ENCODE measurements around the gene NOL4L. TPM values are rescaled to one million over a fixed set of nuclear protein-coding genes. Genes with fewer than 3 reads are reported as not detected.

NOL4L gene
- total RNA-seq, 1 experiment from 2014 or later = 31.7 TPM

GRCh38 chr20:32567384-32568178, 17.6 kb downstream of the NOL4L start:
- Histone ChIP-seq H3K79me2 (ENCODE audit: insufficient read depth, low read length) (no peaks in the 10 kb centered on the region), H3K4ac (ENCODE audit: low read depth, low read length) (no peak overlapping the region), H3K9ac (ENCODE audit: extremely low read depth, insufficient read length, low read length) (no peak overlapping the region), H3K56ac (ENCODE audit: insufficient read length, low read depth, low read length) (no peak overlapping the region), H2BK5ac (ENCODE audit: insufficient read length, low read length) (no peak overlapping the region), H2AK5ac (ENCODE audit: insufficient read length, low read length) (no peak overlapping the region), H3K79me1 (ENCODE audit: insufficient read depth, low read depth, low read length, poor library complexity, severe bottlenecking) (no peaks in the 10 kb centered on the region), H3K27me3 (ENCODE audit: insufficient read depth, low read length) (no peaks in the 10 kb centered on the region), H4K5ac (ENCODE audit: insufficient read length, low read depth, low read length) (no peak overlapping the region), H3K18ac (ENCODE audit: insufficient read length, low read depth, low read length) (no peak overlapping the region), H3K9me3 (ENCODE audit: control insufficient read depth, low read depth, low read length) (no peaks in the 10 kb centered on the region), H3K14ac (ENCODE audit: insufficient read depth, low read length) (no peak overlapping the region), H4K20me1 (ENCODE audit: control insufficient read depth, insufficient read depth, insufficient read length) (peaks cover 2% of the 10 kb centered on the region), H2BK12ac (ENCODE audit: insufficient read length, low read depth, low read length) (no peak overlapping the region), H3K4me1 (ENCODE audit: insufficient read depth, low read length) (no peaks in the 10 kb centered on the region), H4K91ac (ENCODE audit: insufficient read length, low read depth, low read length) (no peak overlapping the region), H4K8ac (replicated peaks; ENCODE audit: insufficient read length, low read depth, low read length) (no peak overlapping the region), H3T11ph (ENCODE audit: low read length) (no peak overlapping the region), H3K27ac (ENCODE audit: insufficient read length, low read depth, low read length) (no peak overlapping the region), H2BK15ac (ENCODE audit: low read depth, low read length) (no peak overlapping the region), H3K23ac (ENCODE audit: insufficient read length, low read depth, low read length) (no peak overlapping the region), H3K4me2 (ENCODE audit: insufficient read depth, insufficient read length, low read length) (no peak overlapping the region), H2AFZ (ENCODE audit: low read length) (no peak overlapping the region), H3K23me2 (ENCODE audit: insufficient read length, low read depth, low read length, poor library complexity, severe bottlenecking) (no peaks in the 10 kb centered on the region), H2BK120ac (ENCODE audit: low read depth, low read length, poor library complexity, severe bottlenecking) (no peak overlapping the region), H2BK20ac (ENCODE audit: low read depth, low read length, poor library complexity, severe bottlenecking) (no peak overlapping the region)
- H3K27me3 Mint-ChIP-seq (ENCODE audit: low read depth) = peaks cover 27% of the 10 kb centered on the region
- no peak for DNase-seq
- no peak overlapping the region for H3K27ac Mint-ChIP-seq
- TF ChIP-seq CTCF (conservative IDR thresholded peaks at IDR 0.05) = no peak
- peaks cover 10 to 26% of the 10 kb centered on the region in 2 experiments for H3K4me1 Mint-ChIP-seq
- H3K4me3 Mint-ChIP-seq = no peak overlapping the region
- H3K9me3 Mint-ChIP-seq = no peaks in the 10 kb centered on the region; a peak in 1 of 5 replicates
- H3K36me3 Mint-ChIP-seq (ENCODE audit: insufficient read depth in 1 of 3, low read depth in 3 of 3) = peaks cover 0 to 2% (median 0%) of the 10 kb centered on the region in 3 experiments; a peak in 1 of 7 replicates
- 100% methylated on average over 3 of the region's 6 CpGs for WGBS (ENCODE audit: extremely low coverage, insufficient read length, low lambda C conversion rate)
